ENCODE data around the gene GSDME.

GSDME gene

DNA sequence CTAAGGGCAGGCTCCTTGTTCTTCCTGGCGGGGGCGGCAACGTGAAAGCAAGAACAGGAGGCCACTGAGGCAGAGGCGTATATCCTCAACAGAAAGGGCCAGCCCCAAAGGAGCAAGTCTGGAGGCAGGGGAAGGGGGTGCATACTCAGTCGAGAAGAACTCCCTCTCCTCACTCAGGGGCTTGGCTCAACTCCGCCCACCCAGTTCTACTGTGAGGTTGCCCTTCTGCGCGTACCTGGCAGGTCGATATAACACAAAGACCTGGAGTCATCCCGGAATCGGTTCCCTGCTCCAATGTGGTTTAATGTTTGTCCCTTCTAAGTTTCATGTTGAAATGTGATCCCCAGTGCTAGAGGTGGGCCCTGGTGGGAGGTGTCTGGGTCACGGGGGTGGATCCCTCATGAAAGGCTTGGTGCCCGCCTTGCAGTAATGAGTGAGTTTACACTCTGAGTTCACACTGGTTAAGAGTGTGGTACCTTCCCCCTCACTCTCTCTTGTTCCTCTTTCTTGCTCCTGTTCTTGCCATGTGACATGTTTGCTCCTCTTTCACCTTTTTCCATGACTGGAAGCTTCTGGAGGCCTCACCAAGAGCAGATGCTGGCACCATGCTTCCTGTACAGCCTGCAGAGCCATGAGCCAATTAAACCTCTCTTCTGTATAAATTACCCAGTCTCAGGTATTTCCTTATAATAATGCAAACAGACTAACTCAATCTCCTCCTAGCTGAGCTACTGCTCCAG is 32.6 kb downstream of the GSDME start:
- no peak for DNase-seq

DNA sequence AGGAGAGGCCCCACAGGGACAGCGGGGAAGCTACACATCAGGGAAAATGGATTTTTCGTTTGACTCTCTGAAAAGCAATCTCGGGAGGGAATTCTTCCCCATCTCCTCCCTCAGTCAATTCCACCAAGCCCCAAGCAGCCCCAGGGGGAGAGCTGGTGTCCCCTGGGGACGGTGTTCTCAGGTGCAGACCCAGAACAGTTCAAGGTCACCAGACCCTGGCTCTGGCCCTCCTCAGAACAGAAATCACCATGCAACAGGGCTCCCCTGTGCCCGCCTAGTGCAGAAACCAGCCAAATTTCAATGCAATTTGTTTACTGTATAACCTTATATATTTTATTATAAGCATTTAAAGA is 34.1 kb downstream of the GSDME start:
- no peak for DNase-seq

DNA sequence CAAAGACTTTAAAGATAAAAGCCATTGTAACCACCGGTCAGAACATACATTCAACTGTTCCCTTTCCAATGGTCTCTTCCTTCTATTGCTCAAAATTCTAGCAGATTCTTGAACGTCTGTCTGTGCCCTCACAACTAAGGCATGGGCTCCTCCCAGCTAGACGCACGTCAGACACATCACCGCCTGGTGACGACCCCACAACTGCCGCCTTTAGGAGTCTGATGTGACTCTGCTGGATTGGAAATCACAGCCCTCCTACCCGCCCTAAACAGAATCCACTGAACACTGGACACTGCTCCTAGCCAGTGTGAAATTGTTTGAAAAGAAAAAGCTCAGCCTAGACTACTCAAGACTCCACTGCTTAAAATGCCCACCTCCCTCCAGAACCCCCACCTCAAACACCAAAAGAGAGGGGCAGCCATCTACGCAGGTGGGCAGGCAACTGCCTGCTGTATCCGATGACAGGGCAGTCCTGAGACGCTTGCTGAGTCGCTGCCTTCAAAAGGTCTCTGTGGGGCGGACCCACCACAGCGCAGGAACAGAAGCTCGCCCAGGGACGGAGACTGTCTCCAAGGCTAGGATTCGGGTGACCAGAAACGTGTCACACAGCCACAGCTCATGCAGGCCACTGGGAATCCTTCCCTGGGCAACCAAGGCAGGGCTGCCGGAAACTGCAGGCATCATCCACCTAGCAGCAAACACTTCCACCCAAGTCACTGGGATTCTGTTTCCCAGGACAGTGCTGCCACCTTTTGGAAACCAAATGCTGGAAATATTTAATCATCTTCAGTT is 34.7 kb downstream of the GSDME start:
- DNase-seq: peak in 12 of 58 donors; percentile 13 to 54 (median 28)

- DNase-seq: no peak
Measured at GRCh38 chr7:24721481-24722001, 35.7 kb downstream of the GSDME start.

GRCh38 chr7:24720283-24720682 is 37.0 kb downstream of the GSDME start:
- no peak for DNase-seq

GRCh38 chr7:24718977-24719491 is 38.2 kb downstream of the GSDME start:
- no peak for DNase-seq

- DNase-seq: no peak
Measured at GRCh38 chr7:24718431-24718831, 38.8 kb downstream of the GSDME start.

GRCh38 chr7:24717694-24718320 is 39.5 kb downstream of the GSDME start:
- no peak for DNase-seq

DNA sequence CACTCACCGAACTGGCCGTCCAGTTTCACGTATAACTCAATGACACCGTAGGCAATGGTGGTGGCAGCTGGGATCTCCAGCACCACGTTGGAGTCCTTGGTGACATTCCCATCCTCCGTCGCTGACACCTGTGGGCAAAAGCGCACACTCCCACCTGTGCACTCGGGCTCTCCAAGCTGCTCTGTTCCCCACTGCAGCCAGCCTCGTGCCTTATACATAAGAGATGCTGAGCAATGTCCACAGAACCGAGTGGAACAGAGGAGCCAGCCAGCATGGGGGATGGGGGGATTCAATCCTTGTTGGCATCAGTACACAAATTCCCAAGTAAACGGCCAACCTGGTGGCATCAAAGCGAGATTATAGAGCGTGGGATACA is 40.0 kb downstream of the GSDME start:
- DNase-seq: no peak

GRCh38 chr7:24716480-24717246 is 40.6 kb downstream of the GSDME start:
- no peak for DNase-seq

GRCh38 chr7:24715661-24716479 is 41.4 kb downstream of the GSDME start:
- peak in 11 of 58 donors; percentile 4 to 51 (median 31) for DNase-seq

DNA sequence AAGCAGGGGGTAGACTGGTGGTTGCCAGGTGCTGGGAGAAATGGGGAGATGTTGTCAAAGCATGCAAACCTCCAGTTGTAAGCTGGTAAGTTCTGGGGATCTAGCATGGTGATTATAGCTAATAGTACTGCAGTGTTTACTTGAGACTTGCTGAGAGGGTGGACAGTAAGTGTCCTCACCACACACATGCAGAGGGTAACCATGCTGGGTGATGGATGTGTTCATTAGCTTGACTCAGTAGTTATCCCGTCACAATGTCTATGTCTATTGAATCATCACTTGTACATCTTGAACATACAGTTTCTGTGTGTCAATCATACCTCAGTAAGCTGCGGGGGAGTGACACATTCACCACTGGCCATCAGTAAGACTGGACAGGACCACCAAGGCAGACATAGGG is 42.1 kb downstream of the GSDME start:
- no peak for DNase-seq

- DNase-seq: no peak
Measured at GRCh38 chr7:24714676-24715010, 42.6 kb downstream of the GSDME start.

DNA sequence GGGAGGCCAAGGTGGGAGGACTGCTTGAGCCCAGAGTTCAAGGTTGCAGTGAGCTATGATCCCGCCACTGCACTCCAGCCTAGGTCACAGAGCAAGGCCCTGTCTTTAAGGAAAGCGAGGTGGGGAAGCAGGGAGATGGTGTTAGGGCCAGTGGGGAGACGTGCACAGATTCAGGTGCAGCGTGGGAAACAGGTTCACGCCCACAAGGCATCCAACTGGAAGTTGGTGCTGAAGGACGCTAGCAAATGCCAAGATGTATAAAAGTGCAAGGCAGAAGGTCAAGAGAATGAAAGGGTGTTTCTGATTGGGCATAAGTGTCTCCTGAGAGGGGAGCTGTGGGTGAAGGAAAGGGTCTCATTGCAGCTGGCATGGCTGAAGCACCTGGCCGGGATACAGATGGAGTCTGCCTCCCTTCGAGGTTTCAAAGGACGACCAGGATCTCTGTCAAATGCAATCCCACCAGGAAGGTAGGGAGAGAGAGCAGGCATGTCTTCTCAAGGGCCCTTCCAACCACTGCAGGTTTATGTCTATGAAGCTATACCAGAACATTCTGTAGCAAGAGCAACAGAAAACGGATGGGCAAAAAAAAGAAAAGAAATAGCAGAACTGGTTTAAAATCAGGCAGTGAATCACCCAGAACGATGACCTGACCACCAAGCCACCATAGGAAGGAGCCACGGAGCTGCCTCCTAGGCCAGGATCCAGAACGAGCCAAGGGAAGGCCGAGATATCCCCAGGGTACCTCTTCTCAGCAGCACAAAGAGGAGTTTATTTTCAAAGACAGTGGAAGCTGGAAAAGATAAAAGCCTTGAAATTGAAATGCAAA is 43.2 kb downstream of the GSDME start:
- no peak for DNase-seq

- DNase-seq: no peak
Measured at GRCh38 chr7:24713039-24713793, 44.0 kb downstream of the GSDME start.

GRCh38 chr7:24709585-24710360 is 47.5 kb downstream of the GSDME start:
- DNase-seq: peak in 2 of 58 donors; percentile 32 to 41

DNA sequence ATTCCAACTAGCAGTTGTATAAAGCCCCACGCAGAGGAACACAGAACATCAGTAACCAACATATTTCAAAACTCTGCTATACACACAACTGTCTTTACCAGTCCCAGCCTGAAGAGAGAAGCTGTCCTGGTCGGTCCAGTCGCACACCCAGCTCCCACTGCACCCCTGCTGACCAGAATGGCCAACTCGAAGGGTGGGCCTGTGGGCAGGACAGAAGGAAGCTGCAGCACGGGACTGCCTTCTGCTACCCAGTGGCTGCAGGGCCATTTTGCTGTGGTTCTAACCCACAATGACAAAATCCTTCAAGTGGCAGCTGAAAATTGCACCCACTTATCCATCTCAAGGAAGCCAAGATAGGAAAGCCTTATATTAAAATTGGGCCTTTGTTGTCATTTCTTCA is 48.2 kb downstream of the GSDME start:
- DNase-seq: no peak

Data from anterior cingulate cortex (tissue), 58 donors.